Effector CD8-positive, alpha-beta T cell (primary cell): ENCODE data around the gene COL20A1.

Source experiments
- DNase-seq: peaks from one replicate; lab custom pipeline; 2025; lab: John Stamatoyannopoulos, UW

The COL20A1 gene

GRCh38 chr20:63362436-63363009, 69.5 kb downstream of the COL20A1 start:
- DNase-seq: no peak

- no peak for DNase-seq
Measured at GRCh38 chr20:63363013-63363957, 70.3 kb downstream of the COL20A1 start.

GRCh38 chr20:63363981-63364561, 71.1 kb downstream of the COL20A1 start:
- no peak for DNase-seq

GRCh38 chr20:63364801-63365585, 72.0 kb downstream of the COL20A1 start:
- no peak for DNase-seq

- no peak for DNase-seq
Measured at GRCh38 chr20:63365601-63366389, 72.8 kb downstream of the COL20A1 start.

GRCh38 chr20:63366390-63367365, 73.7 kb downstream of the COL20A1 start:
- DNase-seq: no peak

- DNase-seq: no peak
Measured at GRCh38 chr20:63367446-63368055, 74.6 kb downstream of the COL20A1 start.

GRCh38 chr20:63368151-63368550, 75.2 kb downstream of the COL20A1 start:
- DNase-seq: no peak

GRCh38 chr20:63369024-63369530, 76.1 kb downstream of the COL20A1 start:
- no peak for DNase-seq

GRCh38 chr20:63369724-63370617, 77.0 kb downstream of the COL20A1 start:
- DNase-seq: no peak

- DNase-seq: no peak
Measured at GRCh38 chr20:63370618-63371187, 77.7 kb downstream of the COL20A1 start.

GRCh38 chr20:63371291-63371865, 78.4 kb downstream of the COL20A1 start:
- no peak for DNase-seq

- no peak for DNase-seq
Measured at GRCh38 chr20:63372971-63373885, 80.2 kb downstream of the COL20A1 start.

- no peak for DNase-seq
Measured at GRCh38 chr20:63373996-63374395, 81.0 kb downstream of the COL20A1 start.

GRCh38 chr20:63374504-63374903, 81.5 kb downstream of the COL20A1 start:
- no peak for DNase-seq

GRCh38 chr20:63375438-63375837, 82.5 kb downstream of the COL20A1 start:
- DNase-seq: no peak
